ENCODE measurements around the gene NOP53.
"Not testable (repeated sequence)": the region's sequence is repeated elsewhere in the genome, so short reads cannot be mapped to it uniquely, and the experiment has no call there.

The NOP53 gene

DNA sequence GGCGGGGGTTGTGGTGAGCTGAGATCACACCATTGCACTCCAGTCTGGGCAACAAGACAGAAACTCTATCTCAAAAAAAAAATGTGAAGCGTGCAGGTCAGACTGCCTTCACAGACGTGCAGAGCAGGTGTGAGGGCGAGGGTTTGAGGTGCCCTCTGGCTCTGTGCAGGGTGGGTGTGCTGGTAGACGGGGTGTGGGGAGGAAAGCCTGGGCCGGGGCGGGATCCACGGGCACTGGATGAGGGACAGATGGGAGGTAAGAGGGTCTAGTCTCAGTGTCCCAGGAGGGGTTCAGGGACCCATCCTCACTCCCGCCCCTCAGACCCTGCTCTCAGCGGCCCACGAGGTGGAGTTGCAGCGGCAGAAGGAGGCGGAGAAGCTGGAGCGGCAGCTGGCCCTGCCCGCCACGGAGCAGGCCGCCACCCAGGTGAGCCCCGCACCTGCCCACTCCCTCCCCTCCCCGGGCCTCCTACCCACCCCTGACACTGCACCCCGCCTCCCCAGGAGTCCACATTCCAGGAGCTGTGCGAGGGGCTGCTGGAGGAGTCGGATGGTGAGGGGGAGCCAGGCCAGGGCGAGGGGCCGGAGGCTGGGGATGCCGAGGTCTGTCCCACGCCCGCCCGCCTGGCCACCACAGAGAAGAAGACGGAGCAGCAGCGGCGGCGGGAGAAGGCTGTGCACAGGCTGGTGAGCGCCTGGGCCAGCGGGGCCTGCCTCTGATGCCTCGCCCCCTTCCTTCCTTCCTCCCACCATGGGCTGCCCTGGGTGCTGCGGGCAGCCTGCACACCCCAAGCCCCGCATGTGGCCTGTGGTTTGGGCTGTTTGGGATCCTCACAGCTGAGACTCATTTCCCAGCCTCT, 9.1 kb downstream of the NOP53 start:
- DNase-seq (ENCODE audit: low spot score), result no peak

DNA sequence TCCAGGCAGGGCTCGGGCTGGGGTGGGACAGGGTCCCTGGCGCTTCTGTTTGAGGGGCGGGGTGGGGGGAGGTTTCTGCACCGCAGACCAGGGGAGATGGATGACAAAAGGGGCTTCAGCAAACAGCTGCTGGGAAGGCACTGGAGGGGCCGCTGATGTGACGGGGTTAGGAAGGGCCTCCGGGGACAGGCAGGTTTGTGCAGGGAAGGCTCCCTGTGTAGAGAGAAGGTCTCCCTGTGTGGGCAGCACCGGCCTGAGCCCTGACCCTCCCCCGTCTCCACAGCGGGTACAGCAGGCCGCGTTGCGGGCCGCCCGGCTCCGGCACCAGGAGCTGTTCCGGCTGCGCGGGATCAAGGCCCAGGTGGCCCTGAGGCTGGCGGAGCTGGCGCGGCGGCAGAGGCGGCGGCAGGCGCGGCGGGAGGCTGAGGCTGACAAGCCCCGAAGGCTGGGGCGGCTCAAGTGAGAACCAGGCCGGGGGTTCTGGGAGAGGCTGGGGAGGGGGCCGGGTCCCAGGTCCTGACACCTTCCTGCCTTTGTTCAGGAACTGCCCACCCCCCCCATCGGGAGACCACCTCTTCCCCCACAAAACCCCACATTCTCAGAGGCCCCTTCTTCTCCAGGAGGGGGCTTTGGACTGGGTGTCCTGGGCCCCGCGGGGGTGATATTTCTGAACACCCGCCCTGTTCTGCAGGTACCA, 9.9 kb downstream of the NOP53 start:
- no peak for DNase-seq (ENCODE audit: low spot score)

DNA sequence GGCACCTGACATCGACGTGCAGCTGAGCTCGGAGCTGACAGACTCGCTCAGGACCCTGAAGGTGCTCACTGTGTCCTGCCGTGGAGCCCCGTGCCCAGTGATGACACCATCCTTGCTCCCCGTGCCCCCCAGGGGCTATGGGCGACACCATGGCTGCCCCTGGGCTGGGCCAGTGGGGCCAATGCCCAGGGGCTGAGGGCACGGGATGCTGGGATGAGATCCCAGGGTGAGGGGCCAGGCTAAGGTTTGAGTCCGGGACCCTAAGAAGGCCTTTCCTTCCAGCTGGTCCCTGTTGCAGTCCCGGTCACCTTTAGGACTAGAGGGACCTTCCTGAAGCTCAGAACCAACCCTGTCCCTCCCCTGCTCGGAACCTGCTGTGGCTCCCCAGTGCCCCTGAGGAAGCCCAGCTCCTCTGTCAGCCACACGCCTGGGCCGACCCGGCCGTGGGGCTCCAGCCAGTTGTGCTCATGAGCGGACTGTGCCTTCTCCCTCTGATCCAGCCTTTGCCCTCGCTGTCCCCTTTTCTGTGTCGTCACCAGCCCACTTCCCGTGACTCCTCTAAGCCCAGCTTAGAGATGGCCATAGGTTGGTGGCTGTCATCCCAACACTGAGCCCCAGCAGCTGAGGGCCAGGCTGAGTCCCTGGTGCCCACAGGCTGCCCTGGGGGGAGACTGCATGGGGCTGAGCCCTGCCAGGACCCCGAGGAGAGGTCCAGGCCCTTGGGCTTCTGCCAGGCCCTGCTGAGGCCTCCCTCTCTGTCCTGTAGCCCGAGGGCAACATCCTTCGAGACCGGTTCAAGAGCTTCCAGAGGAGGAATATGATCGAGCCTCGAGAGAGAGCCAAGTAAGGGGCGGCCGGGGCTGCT, 10.6 kb downstream of the NOP53 start:
- no peak for DNase-seq (ENCODE audit: low spot score)

DNA sequence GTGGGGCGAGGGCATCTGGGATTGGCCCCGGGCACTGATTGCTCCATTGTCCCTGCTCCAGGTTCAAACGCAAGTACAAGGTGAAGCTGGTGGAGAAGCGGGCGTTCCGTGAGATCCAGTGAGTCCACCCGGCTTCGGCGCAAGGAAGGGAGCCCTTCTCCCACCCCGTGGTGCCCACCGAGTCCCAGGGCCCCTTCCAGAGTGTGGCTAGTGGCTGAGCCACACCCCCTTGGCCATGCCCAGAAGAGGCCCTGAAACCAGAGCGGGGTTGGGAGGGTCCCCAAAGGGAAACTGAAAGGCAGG, 11.2 kb downstream of the NOP53 start:
- DNase-seq (ENCODE audit: low spot score), result no peak

DNA sequence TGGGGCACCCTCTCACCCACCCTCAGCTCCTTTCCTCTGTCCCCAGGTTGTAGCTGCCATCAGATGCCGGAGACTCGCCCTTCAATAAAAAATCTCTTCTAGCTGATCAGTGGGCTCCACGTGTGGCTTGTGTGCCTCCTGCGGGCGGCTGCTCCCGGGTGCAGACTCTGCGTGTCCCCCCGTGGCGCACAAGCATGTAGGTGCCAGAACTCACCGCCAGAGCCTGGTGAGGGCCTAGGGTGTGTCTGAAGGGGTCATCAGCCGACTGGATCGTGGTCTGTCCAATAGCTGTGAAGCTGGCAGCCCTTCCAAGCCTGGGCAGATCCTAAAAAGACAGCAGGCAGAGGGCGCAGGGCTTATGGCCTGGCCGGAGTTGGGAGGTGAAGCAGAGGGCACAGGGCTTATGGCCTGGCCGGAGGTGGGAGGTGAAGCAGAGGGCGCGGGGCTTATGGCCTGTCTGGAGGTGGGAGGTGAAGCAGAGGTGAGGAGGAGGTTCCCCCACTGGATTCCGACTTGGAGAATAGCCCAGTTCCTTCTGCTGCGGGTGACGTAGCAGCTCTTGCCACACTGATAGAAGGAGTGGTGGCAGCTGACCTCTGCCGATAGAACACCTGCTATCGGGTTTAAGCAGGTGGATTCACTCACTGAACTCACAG, 11.7 kb downstream of the NOP53 start:
- DNase-seq (ENCODE audit: low spot score), result no peak

DNA sequence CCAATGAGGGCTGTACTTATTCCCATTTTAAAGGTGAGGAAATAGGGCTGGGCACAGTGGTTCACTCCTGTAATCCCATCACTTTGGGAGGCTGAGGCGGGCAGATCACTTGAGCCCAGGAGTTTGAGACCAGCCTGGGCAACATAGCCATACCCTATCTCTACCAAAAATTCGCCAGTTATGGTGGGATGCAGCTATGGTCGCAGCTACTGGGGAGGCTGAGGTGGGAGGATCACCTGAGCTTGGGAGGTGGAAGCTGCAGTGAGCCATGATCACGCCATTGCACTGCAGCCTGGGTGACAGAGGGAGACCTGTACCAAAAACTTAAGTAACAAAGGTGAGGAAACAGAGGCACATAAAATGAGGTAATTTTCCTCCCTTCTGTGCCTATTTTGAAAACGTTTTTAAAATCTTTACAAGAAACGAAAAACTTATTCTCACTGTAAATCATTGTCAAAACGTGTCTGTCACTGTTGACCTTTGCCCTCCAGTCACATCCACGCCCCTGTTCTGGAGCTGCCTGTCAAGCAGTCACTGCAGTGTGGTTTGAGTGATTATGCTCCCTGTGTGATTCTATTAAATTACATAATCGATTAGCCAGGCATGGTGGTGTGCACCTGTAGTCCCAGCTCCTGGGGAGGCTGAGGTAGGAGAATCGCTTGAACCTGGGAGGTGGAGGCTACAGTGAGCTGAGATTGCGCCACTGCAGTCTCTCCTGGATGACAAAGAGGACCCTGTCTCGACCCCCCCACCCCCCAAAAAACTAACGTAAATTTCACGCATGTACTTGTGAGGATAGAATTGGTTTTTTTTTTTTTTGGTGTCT, 12.5 kb downstream of the NOP53 start:
- no peak for DNase-seq (ENCODE audit: low spot score)

DNA sequence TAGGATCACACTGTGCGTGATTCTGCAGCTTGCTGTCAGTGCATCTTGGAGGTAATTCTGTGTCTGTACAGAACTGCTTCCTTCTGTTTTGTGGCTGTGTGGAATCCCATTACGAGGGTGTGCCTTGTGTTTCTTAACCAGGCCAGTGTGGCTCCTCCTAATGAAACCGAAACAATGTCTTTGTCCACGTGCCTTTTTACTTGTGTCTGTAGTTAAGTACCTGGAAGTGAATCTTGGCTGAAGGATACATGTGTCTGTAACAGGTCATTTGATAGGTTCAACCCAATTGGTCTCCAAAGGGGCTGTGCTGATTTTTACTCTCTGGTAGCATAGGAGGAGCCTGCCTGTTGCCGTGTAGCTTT, 13.1 kb downstream of the NOP53 start:
- no peak for DNase-seq (ENCODE audit: low spot score)

DNA sequence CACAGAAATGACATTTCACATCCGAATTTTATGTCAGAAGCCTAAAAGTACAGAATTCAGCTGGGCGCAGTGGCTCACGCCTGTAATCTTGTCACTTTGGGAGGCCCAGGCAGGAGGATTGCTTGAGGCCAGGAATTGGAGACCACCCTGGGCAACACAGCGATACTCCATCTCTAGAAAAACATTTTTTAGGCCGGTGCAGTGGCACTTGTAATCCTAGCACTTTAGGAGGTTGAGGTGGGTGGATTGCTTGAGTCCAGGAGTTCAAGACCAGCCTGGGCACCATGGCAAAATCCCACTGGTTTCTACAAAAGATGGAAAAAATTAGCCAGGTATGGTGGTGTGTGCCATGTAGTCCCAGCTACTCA, 15.3 kb downstream of the NOP53 start:
- no peak for DNase-seq (ENCODE audit: low spot score)

DNA sequence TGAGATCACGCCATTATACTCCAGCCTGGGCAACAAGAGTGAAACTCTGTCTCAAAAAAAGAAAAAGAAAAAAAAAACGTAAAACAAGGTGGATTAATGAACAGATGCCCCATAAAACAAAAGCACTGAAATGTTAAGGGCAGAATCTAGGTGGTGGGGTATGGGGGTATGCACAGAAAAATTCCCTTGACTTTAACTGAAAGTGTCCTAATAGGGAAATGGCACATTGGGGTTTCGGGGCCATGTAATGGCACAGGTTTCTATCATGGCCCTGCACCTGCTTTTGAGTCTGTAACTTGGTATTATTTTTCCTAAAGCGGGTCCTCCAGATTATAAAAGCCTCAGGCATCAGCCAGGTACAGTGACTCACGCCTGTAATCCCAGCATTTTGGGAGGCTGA, 16.2 kb downstream of the NOP53 start:
- no peak for DNase-seq (ENCODE audit: low spot score)

DNA sequence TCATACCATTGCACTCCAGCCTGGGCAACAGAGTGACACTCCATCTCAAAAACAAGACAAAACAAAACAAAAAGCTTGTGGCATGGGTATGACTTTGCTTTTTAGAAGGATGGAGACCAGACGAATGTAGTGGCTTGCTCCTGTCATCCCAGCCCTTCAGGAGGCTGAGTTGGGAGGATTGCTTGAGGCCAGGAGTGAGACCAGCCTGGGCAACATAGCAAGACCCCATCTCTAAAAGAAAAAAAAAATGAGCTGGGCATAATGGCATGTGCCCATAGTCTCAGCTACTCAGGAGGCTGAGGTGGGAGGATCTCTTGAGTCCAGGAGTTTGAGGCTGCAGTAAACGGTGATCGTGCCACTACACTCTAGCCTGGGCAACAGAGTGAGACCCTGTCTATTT, 16.8 kb downstream of the NOP53 start:
- no peak for DNase-seq (ENCODE audit: low spot score)

DNA sequence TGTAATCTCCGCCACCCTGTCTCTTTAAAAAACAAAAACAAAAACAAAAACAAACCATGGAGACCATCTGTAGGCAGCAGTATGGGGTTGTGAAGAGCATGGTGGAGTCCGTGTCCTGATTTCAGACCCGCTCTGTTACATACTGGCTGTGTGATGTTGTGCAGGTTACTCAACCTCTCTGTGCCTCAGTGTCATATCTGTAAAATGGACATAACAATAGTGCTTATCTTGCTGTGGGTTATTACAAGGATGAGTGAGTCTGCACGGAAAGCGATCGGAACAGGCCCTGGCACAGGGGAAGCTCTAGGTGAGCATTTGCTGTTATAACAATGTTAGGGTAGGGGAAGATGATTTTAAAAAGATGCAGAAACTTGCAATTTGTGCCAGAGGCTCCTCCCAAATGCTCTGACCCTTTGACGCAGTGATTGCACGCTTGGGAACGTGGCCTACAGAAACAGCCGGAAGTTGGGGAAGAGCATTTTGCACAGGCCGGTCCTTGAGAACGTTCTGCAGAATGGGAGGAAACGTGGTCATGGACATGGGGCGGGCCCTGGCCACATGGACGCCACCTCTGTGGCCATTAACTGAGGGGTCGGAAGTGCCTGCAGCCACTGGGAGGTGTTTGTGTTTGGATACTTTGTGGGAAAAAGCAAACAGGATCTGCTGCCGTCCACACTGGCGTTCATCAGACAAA, 17.4 kb downstream of the NOP53 start:
- no peak for DNase-seq (ENCODE audit: low spot score)

DNA sequence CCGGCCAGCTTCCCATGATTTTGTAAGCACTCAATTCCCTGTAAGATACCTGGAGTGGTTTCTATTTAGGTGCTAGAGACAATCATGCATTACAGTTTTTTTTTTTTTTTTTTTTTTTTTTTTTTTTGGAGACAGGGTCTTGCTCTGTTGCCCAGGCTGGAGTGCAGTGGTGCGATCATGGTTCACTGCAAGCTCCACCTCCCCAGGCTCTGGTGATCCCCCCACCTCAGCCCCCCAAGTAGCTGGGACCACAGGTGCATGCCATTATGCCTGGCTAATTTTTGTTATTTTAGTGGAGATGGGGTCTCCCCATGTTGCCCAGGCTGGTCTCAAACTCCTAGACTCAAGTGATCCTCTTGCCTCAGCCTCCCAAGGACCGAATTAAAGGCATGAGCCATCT, 19.4 kb downstream of the NOP53 start:
- not testable (repeated sequence) for DNase-seq (ENCODE audit: low spot score)

DNA sequence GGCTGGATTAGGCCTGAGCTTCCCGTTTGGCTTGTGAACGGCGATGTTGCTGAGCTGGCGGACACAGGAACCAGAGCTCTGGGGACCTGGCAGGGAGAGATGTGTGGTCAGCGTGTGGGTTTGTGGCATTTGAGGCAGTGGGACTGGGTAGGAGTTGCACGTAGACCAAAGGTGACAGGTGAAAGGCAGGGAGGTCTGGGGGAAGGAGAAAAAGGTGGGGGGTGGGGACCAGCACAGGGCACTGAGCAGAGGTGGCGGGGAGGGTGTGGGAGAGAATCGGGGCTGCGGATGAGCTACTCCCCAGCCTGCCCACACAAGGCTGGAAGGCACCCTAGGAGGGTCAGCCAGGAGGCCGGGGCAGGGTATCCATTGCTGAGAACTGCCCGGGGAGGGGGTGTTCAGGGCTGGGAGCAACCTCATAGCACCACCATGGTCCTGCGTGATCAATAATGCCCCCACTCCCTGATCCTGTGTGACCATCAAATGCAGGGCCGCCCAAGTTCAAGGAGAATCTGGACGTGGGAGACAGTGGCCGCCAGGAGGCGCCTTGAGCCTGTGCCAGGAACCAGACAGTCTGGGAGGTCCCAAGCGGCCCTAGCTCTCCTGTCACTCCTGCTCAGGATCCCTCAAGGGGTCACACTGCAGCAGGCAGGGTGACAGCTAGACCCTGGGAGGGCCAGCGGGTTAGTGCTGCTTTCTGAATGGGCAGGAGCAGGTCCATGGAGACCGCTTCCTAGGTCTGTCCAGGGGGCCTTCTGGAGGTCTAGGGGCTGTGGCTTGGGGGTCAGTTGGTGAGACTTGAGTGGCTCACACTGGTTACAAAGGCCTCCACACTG, 20.4 kb downstream of the NOP53 start:
- DNase-seq (ENCODE audit: low spot score), result peak; percentile 69

DNA sequence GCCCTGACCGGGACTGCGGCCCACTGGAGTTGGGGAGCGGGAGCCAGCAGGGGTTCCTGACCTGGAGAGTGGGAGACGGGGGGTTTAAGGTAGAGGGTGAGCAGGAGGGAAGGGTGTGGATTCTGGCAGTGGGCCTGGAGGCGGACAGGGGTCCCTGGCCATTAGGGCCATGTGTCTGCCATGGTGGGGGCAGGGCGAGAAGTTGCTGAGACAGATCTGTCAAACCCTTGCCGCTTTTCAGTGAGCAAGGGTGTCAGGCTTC, 20.9 kb downstream of the NOP53 start:
- DNase-seq (ENCODE audit: low spot score), result no peak

DNA sequence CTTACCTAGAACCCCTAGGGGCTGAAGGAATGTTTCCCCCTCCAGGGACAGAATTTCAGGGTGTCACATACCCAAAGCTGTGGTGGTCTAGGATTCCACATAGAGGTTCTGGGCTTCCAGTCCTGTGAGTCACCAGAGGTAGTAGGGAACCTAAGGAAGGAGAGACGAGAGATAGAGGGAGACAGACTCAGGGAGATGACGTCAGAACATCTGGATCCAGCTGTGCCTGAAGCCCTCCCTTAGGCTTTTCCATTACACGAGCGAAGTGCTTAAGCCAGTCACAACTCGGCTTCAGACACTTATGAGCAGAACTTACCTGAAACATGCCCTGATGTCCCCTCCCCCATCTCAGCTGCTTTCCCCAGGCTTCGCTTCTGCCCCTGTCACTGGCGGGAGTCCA, 21.3 kb downstream of the NOP53 start:
- no peak for DNase-seq (ENCODE audit: low spot score)

DNA sequence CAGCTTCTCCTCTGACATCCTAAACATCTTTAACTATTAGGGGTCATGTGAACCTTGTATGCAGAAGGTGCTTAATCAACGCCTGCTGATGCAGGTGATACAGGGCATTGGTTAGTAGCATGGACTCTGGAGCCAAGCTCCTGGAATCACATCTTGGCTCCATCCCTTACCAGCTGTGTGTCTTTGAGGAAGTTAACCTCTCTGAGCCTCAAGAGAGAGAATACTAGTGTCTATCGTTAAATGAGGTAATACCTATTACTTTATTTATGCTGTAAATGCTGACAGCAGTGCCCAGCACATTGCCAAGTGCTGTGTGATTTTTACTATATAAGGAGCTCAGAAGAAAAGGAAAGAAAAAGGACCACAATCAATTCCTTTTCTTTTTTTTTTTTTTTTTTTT, 22.0 kb downstream of the NOP53 start:
- no peak for DNase-seq (ENCODE audit: low spot score)

DNA sequence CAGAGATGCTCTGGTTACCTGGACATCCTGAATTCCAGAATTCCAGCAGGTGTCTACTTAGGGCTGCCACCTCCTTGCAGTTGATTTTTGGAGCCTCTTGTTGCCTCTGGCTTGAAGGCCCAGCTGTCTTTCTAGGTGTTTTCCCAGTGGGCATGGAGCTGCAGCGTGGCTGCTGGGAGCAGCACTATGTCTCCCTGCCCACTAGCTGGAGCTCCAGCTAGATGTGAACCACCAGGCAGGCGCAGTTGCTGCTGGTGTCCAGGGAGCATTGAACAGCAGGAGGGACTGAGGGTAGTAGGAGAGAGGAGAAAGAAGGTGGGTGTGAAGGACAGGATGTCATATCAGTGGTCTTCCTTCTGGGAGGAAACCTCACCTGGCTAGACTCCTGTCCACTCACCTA, 23.3 kb downstream of the NOP53 start:
- DNase-seq (ENCODE audit: low spot score), result no peak

DNA sequence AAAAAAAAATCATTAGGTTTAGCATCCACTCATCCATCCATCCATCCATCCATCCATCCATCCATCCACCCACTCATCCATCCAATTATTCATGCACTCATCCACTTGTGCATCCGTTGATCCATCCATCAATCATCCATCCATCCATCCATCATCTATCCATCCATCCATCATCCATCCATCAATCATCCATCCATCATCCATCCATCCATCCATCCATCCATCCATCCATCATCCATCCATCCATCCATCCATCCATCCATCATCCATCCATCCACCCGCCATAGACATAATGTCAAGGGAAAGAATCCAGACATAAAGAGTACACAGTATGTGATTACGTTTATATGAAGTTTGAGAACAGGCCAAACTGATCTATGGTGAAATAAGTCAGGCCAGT, 24.2 kb downstream of the NOP53 start:
- no peak for DNase-seq (ENCODE audit: low spot score)

DNA sequence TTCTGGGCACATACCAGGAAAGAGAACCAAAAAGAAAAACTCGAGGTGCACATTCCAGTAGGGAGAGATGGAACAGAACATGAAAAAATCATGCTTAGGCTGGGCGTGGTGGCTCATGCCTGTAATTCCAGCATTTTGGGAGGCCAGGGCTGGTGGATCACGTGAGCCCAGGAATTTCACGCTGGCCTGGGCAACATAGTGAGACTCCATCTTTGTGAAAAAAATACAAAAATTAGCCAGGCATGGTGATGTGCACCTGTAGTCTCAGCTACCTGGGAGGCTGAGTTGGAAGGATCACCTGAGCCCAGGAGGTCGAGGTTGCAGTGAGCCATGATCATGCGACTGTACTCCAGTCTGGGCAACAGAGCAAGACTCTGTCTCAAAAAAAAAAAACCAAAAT, 25.9 kb downstream of the NOP53 start:
- not testable (repeated sequence) for DNase-seq (ENCODE audit: low spot score)

DNA sequence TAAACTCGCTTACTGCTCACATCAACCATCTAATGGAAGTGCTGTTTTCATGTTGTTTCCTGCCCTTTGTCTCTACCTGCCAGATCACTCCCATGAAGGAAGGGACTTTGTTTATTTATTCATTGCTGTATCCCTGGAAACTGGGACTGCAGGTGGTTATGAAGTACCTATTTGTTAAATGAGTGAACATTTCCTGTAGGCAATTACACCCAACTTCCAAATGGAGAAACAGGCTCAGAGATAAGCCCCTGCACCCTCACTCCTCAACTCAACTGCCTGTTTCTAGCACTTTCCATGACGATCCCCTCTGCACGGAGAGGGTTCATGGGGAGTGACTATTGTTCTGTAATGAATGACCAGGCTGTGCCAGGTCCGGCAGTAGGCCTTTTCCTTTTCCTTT, 31.2 kb downstream of the NOP53 start:
- no peak for DNase-seq (ENCODE audit: low spot score)
